ENCODE results near the gene ANKS1A. TPM values are rescaled to one million over a fixed set of nuclear protein-coding genes. Genes with fewer than 3 reads are reported as not detected.
"Not testable (repeated sequence)": the region's sequence is repeated elsewhere in the genome, so short reads cannot be mapped to it uniquely, and the experiment has no call there.

ANKS1A gene
- total RNA-seq, 1 donor from 2014 or later: 33.5 TPM

DNA sequence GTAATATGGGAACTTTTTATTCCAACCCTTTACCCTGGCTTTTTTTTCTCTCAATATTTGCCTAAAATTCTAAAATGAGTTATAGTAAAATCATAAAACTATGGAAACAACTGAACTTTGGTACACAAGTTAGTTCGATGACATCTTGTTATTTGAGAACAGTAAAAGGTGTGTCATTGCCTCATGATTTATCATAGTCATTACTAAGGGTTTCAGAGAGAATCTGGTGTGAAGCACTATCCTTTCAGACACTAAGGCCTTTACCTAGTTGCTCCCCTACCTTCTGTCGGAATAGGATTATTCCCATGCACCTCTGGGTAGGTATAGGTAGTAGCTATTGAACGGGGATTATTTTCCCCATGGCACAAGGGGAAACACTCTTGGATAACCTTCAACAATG is 12.6 kb upstream of the ANKS1A start:
- Histone ChIP-seq H3K27me3 (ENCODE audit: low read depth) (no peaks in the 10 kb centered on the region), H3K4me1 (no peaks in the 10 kb centered on the region), H3K9me3 (replicated peaks) (no peaks in the 10 kb centered on the region), H3K36me3 (peaks cover 94% of the 10 kb centered on the region), H3K27ac (replicated peaks) (no peak overlapping the region), H3K4me3 (no peak overlapping the region)
- intact Hi-C loops (cut with micrococcal nuclease): no loop called here
- no peak for DNase-seq
- TF ChIP-seq, protein P1, sequence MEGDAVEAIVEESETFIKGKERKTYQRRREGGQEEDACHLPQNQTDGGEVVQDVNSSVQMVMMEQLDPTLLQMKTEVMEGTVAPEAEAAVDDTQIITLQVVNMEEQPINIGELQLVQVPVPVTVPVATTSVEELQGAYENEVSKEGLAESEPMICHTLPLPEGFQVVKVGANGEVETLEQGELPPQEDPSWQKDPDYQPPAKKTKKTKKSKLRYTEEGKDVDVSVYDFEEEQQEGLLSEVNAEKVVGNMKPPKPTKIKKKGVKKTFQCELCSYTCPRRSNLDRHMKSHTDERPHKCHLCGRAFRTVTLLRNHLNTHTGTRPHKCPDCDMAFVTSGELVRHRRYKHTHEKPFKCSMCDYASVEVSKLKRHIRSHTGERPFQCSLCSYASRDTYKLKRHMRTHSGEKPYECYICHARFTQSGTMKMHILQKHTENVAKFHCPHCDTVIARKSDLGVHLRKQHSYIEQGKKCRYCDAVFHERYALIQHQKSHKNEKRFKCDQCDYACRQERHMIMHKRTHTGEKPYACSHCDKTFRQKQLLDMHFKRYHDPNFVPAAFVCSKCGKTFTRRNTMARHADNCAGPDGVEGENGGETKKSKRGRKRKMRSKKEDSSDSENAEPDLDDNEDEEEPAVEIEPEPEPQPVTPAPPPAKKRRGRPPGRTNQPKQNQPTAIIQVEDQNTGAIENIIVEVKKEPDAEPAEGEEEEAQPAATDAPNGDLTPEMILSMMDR (IDR thresholded peaks at IDR 0.05; ENCODE audit: borderline replicate concordance): no peak

DNA sequence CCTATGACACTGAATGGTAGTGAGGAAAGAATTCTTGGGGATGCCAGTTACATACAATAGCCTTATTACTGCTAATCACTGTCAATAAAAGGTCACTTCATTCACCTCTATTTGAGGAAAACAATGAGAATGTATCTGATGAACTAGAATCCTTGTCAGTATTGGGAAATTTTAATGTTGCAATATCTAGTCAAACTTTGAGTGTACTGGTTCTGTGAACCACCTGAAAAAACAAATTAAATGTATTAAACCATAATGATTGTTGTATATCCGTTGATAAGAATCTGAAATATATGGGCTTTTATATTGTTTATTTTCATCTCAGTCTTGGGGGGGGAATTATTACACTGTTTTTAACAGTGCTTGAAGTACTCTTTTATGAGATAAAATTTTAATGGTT is 11.8 kb upstream of the ANKS1A start:
- Histone ChIP-seq H3K4me1 (no peaks in the 10 kb centered on the region), H3K27me3 (ENCODE audit: low read depth) (no peaks in the 10 kb centered on the region), H3K4me3 (no peak overlapping the region), H3K27ac (replicated peaks) (no peak overlapping the region), H3K9me3 (replicated peaks) (no peaks in the 10 kb centered on the region), H3K36me3 (peaks cover 92% of the 10 kb centered on the region)
- intact Hi-C loops (cut with micrococcal nuclease): no loop called here
- DNase-seq: no peak
- TF ChIP-seq, protein P1 (IDR thresholded peaks at IDR 0.05; ENCODE audit: borderline replicate concordance): no peak

DNA sequence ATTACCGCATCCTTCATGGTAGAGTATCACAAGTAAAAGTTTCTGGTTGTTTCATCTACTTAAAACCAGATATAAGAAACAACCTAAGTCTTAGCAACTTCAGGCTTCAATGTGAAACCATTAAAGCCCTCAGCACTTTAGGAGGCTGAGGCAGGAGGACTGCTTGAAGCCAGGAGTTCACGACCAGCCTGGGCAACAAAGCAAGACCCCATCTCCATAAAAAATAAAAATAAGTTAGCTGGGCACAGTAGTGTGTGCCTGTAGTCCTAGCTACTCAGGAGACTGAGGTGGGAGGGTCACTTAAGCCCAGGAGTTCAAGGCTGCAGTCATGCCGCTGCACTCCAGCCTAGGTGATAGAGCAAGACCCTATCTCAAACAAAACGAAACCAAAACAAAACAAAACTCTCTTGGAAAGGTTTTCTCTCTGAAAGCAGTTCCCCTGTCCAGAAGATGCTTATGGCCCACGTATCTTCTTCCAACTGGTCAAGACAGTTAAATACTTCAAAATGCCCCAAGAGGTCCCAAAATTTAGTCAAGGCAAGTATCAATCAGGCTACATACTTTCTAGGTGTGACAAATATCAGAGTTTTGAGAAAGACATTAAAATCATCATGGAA is 11.1 kb upstream of the ANKS1A start:
- no peak overlapping the region for H3K27ac ChIP-seq (replicated peaks)
- H3K4me3 ChIP-seq: no peak overlapping the region
- peaks cover 92% of the 10 kb centered on the region for H3K36me3 ChIP-seq
- no peak for DNase-seq
- intact Hi-C loops (cut with micrococcal nuclease): no loop called here
- H3K4me1 ChIP-seq: no peaks in the 10 kb centered on the region
- no peaks in the 10 kb centered on the region for H3K9me3 ChIP-seq (replicated peaks)
- TF ChIP-seq, protein P1 (IDR thresholded peaks at IDR 0.05; ENCODE audit: borderline replicate concordance): no peak
- H3K27me3 ChIP-seq (ENCODE audit: low read depth): no peaks in the 10 kb centered on the region

DNA sequence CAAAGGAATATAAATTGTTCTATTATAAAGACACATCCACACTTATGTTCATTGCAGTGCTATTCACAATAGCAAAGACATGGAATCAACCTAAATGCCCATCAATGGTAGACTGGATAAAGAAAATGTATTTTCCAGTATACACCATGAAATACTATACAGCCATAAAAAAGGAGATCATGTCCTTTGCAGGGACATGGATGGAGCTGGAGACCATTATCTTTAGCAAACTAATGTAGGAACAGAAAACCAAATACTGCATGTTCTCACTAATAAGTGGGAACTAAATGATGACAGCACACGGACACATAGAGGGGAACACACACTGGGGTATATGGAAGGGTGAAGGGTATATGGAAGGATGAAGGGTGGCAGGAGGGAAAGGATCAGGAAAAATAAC is 5.0 kb upstream of the ANKS1A start:
- H3K36me3 ChIP-seq: peaks cover 50% of the 10 kb centered on the region
- DNase-seq; H3K27me3 ChIP-seq (ENCODE audit: low read depth); intact Hi-C loops (cut with micrococcal nuclease); H3K4me3 ChIP-seq; H3K27ac ChIP-seq (replicated peaks); H3K9me3 ChIP-seq (replicated peaks): not testable (repeated sequence)
- peaks cover 31% of the 10 kb centered on the region for H3K4me1 ChIP-seq

DNA sequence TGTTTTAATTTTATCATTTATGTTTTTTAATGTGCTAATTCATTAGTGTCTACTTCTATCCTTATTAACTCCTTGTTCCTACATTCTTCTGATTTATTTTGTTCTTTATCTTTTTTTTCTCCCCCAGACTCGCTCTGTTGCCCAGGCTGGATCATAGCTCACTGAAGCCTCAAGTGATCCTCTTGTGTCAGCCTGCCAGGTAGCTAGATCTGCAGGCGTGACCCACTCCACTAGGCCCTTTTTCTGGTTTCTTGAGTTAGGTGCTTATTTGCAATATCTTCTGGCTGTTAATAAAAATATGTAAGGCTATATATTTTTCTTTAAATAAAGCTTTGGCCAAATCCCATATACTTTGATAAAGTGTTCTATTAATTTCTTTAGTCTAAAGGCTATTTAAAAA is 4.1 kb upstream of the ANKS1A start:
- DNase-seq: no peak
- H3K27me3 ChIP-seq (ENCODE audit: low read depth): no peaks in the 10 kb centered on the region
- intact Hi-C loops (cut with micrococcal nuclease): no loop called here
- no peak overlapping the region for H3K4me3 ChIP-seq
- peaks cover 4% of the 10 kb centered on the region for H3K9me3 ChIP-seq (replicated peaks)
- H3K4me1 ChIP-seq: peaks cover 39% of the 10 kb centered on the region
- H3K27ac ChIP-seq (replicated peaks): no peak overlapping the region
- H3K36me3 ChIP-seq: peaks cover 42% of the 10 kb centered on the region
- TF ChIP-seq, protein P1 (IDR thresholded peaks at IDR 0.05; ENCODE audit: borderline replicate concordance): no peak

DNA sequence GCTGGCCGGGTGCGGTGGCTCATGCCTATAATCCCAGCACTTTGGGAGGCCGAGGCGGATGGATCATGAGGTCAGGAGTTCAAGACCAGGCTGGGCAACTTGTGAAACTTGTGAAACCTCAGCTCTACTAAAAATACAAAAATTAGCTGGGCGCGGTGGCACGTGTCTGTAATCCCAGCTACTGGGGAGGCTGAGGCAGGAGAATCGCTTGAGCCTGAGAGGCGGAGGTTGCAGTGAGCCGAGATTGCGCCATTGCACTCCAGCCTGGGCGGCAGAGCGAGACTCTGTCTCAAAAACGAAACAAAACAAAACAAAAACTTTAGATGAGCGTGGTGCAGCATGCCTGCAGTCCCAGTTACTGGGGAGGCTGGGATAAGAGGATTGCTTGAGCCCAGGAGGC is 3.2 kb upstream of the ANKS1A start:
- Histone ChIP-seq H3K4me1 (peaks cover 48% of the 10 kb centered on the region), H3K36me3 (peaks cover 33% of the 10 kb centered on the region)
- H3K27me3 ChIP-seq (ENCODE audit: low read depth); H3K9me3 ChIP-seq (replicated peaks); H3K4me3 ChIP-seq; intact Hi-C loops (cut with micrococcal nuclease); H3K27ac ChIP-seq (replicated peaks); DNase-seq: not testable (repeated sequence)
